Measurements from ENCODE around the gene TM2D3. TPM values are rescaled to one million over a fixed set of nuclear protein-coding genes. Genes with fewer than 3 reads are reported as not detected.

Gene TM2D3
- total RNA-seq, 1 experiment from 2014 or later: 18.4 TPM

- CTCF ChIA-PET: no interaction called here
- TF ChIP-seq EZH2phosphoT487 (IDR thresholded peaks at IDR 0.05; ENCODE audit: borderline replicate concordance, low read length) (no peak), EZH2 (IDR thresholded peaks at IDR 0.05; ENCODE audit: low read length, unreplicated experiment) (no peak), CTCF (conservative IDR thresholded peaks at IDR 0.05; ENCODE audit: low read depth, low read length) (no peak)
Measured at GRCh38 chr15:101697488-101697887, 45.3 kb upstream of the TM2D3 start.

GRCh38 chr15:101696829-101697228 is 44.6 kb upstream of the TM2D3 start:
- ChIA-PET POLR2A (ENCODE audit: unreplicated experiment) (no interaction called here), CTCF (no interaction called here)
- DNase-seq: no peak
- H4K20me1 ChIP-seq (ENCODE audit: low read length): no peaks in the 10 kb centered on the region
- no peaks in the 10 kb centered on the region; the same call in 1 of the 2 replicates for H3K36me3 ChIP-seq (ENCODE audit: low read depth, low read length)
- ATAC-seq: no peak
- H3K27me3 ChIP-seq (ENCODE audit: low read length): no peaks in the 10 kb centered on the region
- intact Hi-C loops (cut with micrococcal nuclease): no loop called here
- H3K9ac ChIP-seq (ENCODE audit: low read length): no peak overlapping the region
- no peaks in the 10 kb centered on the region for H3K79me2 ChIP-seq (ENCODE audit: low read length)
- TF ChIP-seq CTCF (conservative IDR thresholded peaks at IDR 0.05; ENCODE audit: low read depth, low read length): no peak
- TF ChIP-seq EZH2phosphoT487 (IDR thresholded peaks at IDR 0.05; ENCODE audit: borderline replicate concordance, low read length): no peak
- TF ChIP-seq EZH2 (IDR thresholded peaks at IDR 0.05; ENCODE audit: low read length, unreplicated experiment): no peak
- H3F3A ChIP-seq (ENCODE audit: low read length, unreplicated experiment): no peaks in the 10 kb centered on the region
- H2AFZ ChIP-seq (ENCODE audit: low read length): no peak overlapping the region
- no TSS peak for BruUV-seq (replicated peaks)
- no peaks in the 10 kb centered on the region for H3K9me3 ChIP-seq (ENCODE audit: low read length)
- no peaks in the 10 kb centered on the region for H3K4me1 ChIP-seq (ENCODE audit: insufficient read depth, low read length)
- no peak overlapping the region for H3K4me3 ChIP-seq (ENCODE audit: low read length)
- no peaks in the 10 kb centered on the region for H3K9me2 ChIP-seq (replicated peaks; ENCODE audit: low read length)
- no peak overlapping the region for H3K27ac ChIP-seq (ENCODE audit: low read length)
- no peak overlapping the region for H3K4me2 ChIP-seq (ENCODE audit: low read length)

More at GRCh38 chr15:101697488-101697887, 45.3 kb upstream of the TM2D3 start:
- POLR2A ChIA-PET (ENCODE audit: unreplicated experiment): no interaction called here
- H3K4me1 ChIP-seq (ENCODE audit: insufficient read depth, low read length): no peaks in the 10 kb centered on the region
- H3K4me3 ChIP-seq (ENCODE audit: low read length): no peak overlapping the region
- H3K9me3 ChIP-seq (ENCODE audit: low read length): no peaks in the 10 kb centered on the region
- DNase-seq: no peak
- H3K4me2 ChIP-seq (ENCODE audit: low read length): no peak overlapping the region
- H4K20me1 ChIP-seq (ENCODE audit: low read length): no peaks in the 10 kb centered on the region
- no peaks in the 10 kb centered on the region for H3K79me2 ChIP-seq (ENCODE audit: low read length)
- no peaks in the 10 kb centered on the region; the same call in 1 of the 2 replicates for H3K36me3 ChIP-seq (ENCODE audit: low read depth, low read length)
- BruUV-seq (replicated peaks): no TSS peak
- no peak overlapping the region for H2AFZ ChIP-seq (ENCODE audit: low read length)
- no peaks in the 10 kb centered on the region for H3K9me2 ChIP-seq (replicated peaks; ENCODE audit: low read length)
- intact Hi-C loops (cut with micrococcal nuclease): no loop called here
- no peaks in the 10 kb centered on the region for H3F3A ChIP-seq (ENCODE audit: low read length, unreplicated experiment)
- H3K27ac ChIP-seq (ENCODE audit: low read length): no peak overlapping the region
- ATAC-seq: no peak
- H3K9ac ChIP-seq (ENCODE audit: low read length): no peak overlapping the region
- no peaks in the 10 kb centered on the region for H3K27me3 ChIP-seq (ENCODE audit: low read length)

GRCh38 chr15:101694261-101694660 is 42.1 kb upstream of the TM2D3 start:
- ATAC-seq (no peak), DNase-seq (peak; percentile 9)
- Histone ChIP-seq H3K79me2 (ENCODE audit: low read length) (no peaks in the 10 kb centered on the region), H3K27ac (ENCODE audit: low read length) (no peak overlapping the region), H3K9me3 (ENCODE audit: low read length) (no peaks in the 10 kb centered on the region), H3K4me1 (ENCODE audit: insufficient read depth, low read length) (no peaks in the 10 kb centered on the region), H3F3A (ENCODE audit: low read length, unreplicated experiment) (no peaks in the 10 kb centered on the region), H3K4me3 (ENCODE audit: low read length) (no peak overlapping the region), H3K27me3 (ENCODE audit: low read length) (no peaks in the 10 kb centered on the region), H3K4me2 (ENCODE audit: low read length) (no peak overlapping the region), H4K20me1 (ENCODE audit: low read length) (no peaks in the 10 kb centered on the region), H3K36me3 (ENCODE audit: low read depth, low read length) (no peaks in the 10 kb centered on the region), H3K9ac (ENCODE audit: low read length) (no peak overlapping the region), H3K9me2 (replicated peaks; ENCODE audit: low read length) (no peaks in the 10 kb centered on the region), H2AFZ (ENCODE audit: low read length) (no peak overlapping the region)
- CTCF ChIA-PET: no interaction called here
- BruUV-seq (replicated peaks): no TSS peak
- TF ChIP-seq EZH2phosphoT487 (IDR thresholded peaks at IDR 0.05; ENCODE audit: borderline replicate concordance, low read length) (no peak), CTCF (conservative IDR thresholded peaks at IDR 0.05; ENCODE audit: low read depth, low read length) (peak; percentile 35; the same call in 1 of the 2 replicates)
- intact Hi-C loops (cut with micrococcal nuclease): no loop called here
- POLR2A ChIA-PET (ENCODE audit: unreplicated experiment): no interaction called here
